DND-41 (cell line): ENCODE measurements around the gene WDR46.

Experiments
- ATAC-seq: fragments of 200-7000 bp; cut with Tn5 transposase; 3 replicates; pipeline ENCODE4 v1.9.1; 2021; ENCODE audit warnings: low read depth; ENCODE audit not compliant: insufficient read depth
- DNase-seq: peaks from one replicate; pipeline ENCODE4 v3.0.0-alpha.2; 2020
- H2AFZ ChIP-seq: 2 replicates; pipeline ENCODE4 v1.6.0; 2012; ENCODE audit warnings: low read depth, low read length
- H3K27ac ChIP-seq: 2 replicates; pipeline ENCODE4 v1.5.1; 2012; ENCODE audit warnings: low read length, inconsistent platforms
- H3K27me3 ChIP-seq: fragments of 200-600 bp; sonication (generic); 2 replicates; pipeline ENCODE4 v1.6.0; 2012; ENCODE audit warnings: low read length, mild to moderate bottlenecking, inconsistent platforms; ENCODE audit not compliant: insufficient read depth, poor library complexity
- H3K36me3 ChIP-seq: 2 replicates; pipeline ENCODE4 v1.5.1; 2012; ENCODE audit warnings: low read length, inconsistent platforms; ENCODE audit not compliant: insufficient read depth
- H3K4me1 ChIP-seq: 2 replicates; pipeline ENCODE4 v1.5.1; 2012; ENCODE audit warnings: mild to moderate bottlenecking, low read length; ENCODE audit not compliant: insufficient read depth
- H3K4me2 ChIP-seq: 2 replicates; pipeline ENCODE4 v1.6.0; 2012; ENCODE audit warnings: mild to moderate bottlenecking, moderate library complexity, low read length, inconsistent platforms; ENCODE audit not compliant: insufficient read depth
- H3K4me3 ChIP-seq, 2 experiments: fragments of 200-600 bp in 1 of 2; shearing (Covaris generic) in 1 of 2; 2 replicates each; pipeline ENCODE4 v1.5.1; 2012 to 2016; ENCODE audit warnings: inconsistent platforms in 2 of 2, low read length in 2 of 2, mild to moderate bottlenecking in 2 of 2, low read depth in 1 of 2, moderate library complexity in 1 of 2
- H3K79me2 ChIP-seq: 2 replicates; pipeline ENCODE4 v1.6.0; 2012; ENCODE audit warnings: low read length, inconsistent platforms; ENCODE audit not compliant: insufficient read depth
- H3K9ac ChIP-seq: 2 replicates; pipeline ENCODE4 v1.6.0; 2012; ENCODE audit warnings: low read depth, mild to moderate bottlenecking, inconsistent platforms, low read length, moderate library complexity
- H3K9me3 ChIP-seq: 2 replicates; pipeline ENCODE4 v1.5.1; 2012; ENCODE audit warnings: low read length, moderate library complexity, mild to moderate bottlenecking, inconsistent platforms; ENCODE audit not compliant: insufficient read depth, severe bottlenecking
- H4K20me1 ChIP-seq: 2 replicates; pipeline ENCODE4 v1.6.0; 2012; ENCODE audit warnings: low read length; ENCODE audit not compliant: insufficient read depth
- CTCF ChIP-seq: IDR thresholded peaks from 2 replicates; pipeline ENCODE4 v1.5.1; 2012; ENCODE audit warnings: borderline replicate concordance, low read length, moderate library complexity, mild to moderate bottlenecking; ENCODE audit not compliant: poor library complexity, severe bottlenecking; ENCODE audit errors: extremely low read depth
- EZH2 ChIP-seq: IDR thresholded peaks from 3 replicates; pipeline ENCODE4 v1.6.1; 2012; ENCODE audit warnings: borderline replicate concordance, low read depth, mild to moderate bottlenecking, moderate library complexity, low read length, inconsistent platforms; ENCODE audit not compliant: severe bottlenecking

Gene WDR46

DNA sequence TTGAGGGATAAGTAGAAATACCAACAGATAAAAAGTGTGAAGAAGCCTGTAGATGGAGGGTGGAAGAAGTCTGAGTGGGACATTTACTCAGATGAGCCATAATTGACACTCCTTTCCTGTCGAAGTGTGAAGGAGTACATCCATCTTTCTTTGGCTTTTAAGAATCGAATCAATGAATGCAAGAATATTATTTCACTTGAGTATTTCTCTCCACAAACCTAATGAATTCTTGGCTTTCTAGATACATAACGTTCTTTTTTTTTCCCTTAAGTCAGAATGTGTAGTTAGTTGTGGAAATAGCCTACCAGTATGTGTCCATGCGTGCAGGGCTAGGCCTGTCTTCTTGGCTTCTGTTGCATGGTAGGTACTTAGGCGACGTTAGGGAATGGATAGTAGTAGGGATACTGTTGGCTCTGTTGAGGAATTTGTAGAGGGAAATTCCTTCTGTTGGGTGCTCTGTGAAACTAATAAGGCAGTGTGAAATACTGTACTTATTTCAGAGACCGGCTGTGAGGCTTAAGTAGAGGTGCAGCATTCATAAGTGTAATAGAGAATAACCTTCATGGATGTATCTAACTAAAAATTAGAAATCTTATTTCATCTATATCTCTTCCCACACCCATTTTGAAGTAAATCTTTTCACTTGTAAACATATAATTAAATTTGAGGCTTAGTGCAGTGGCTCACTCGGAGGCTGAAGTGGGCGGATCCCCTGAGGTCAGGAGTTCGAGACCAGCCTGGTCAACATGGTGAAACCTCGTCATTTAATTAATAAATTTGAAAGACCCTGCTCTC is 15.7 kb downstream of the WDR46 start:
- Histone ChIP-seq H3K4me3 (peak overlapping the region; percentile 53 to 61; a peak in 3 of 4 replicates), H2AFZ (no peak overlapping the region), H3K27me3 (no peaks in the 10 kb centered on the region), H3K79me2 (peaks cover 76% of the 10 kb centered on the region), H4K20me1 (peaks cover 37% of the 10 kb centered on the region), H3K9me3 (no peaks in the 10 kb centered on the region), H3K9ac (peak overlapping the region; percentile 85), H3K27ac (peak overlapping the region; percentile 83), H3K36me3 (peaks cover 72% of the 10 kb centered on the region), H3K4me1 (peaks cover 82% of the 10 kb centered on the region), H3K4me2 (peak overlapping the region; percentile 78)
- no peak for TF ChIP-seq EZH2
- no peak for TF ChIP-seq CTCF
- DNase-seq: no peak
- no peak for ATAC-seq

GRCh38 chr6:33272275-33273128 is 16.5 kb downstream of the WDR46 start:
- peaks cover 77% of the 10 kb centered on the region for H3K79me2 ChIP-seq
- peaks cover 36% of the 10 kb centered on the region for H4K20me1 ChIP-seq
- H3K9me3 ChIP-seq: no peaks in the 10 kb centered on the region
- H3K4me1 ChIP-seq: peaks cover 74% of the 10 kb centered on the region
- peak overlapping the region; percentile 78 for H3K4me2 ChIP-seq
- TF ChIP-seq EZH2 (no peak), CTCF (no peak)
- peak; percentile 9 for ATAC-seq
- H3K9ac ChIP-seq: peak overlapping the region; percentile 85
- H3K27me3 ChIP-seq: no peaks in the 10 kb centered on the region
- peak overlapping the region; percentile 53 to 61 for H3K4me3 ChIP-seq
- peak overlapping the region; percentile 72 for H2AFZ ChIP-seq
- DNase-seq: no peak
- H3K27ac ChIP-seq: peak overlapping the region; percentile 83
- H3K36me3 ChIP-seq: peaks cover 75% of the 10 kb centered on the region

DNA sequence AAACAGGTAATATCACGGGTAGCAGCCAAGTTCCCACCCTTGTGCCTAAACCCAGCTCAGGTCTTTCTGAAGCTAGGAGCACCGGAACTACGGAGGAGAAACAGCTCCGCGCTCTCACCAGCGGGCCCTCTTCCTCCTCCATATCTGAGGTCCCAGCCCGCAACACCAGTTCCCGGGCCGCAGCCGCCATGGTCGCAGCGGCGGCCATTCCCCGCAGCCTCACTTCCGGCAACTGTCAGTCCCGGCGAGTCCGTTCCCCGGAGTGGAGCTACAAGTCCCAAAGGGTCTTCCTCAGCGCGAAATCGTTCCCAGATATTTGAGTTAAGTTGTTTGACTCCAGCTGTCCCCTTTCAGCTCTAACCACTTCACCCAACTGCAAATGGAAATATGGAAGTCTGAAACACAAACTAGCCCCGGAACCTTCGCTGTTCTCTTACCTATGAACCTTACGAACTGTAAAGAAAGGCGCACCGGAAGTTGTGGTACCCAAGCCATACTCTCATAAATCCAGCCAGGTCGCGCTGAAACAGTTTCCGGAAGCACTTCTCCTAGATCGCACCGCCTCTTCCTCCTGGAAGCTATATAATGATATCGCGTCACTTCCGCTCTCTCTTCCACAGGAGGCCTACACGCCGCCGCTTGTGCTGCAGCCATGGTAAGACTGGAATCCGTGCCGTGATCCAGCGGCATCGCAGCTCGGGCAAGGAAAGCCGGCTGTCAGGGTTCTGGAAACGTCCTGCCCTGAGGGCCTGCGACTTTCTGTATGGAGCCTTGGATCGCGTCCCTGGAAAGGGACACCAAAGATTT is 17.4 kb downstream of the WDR46 start, which contains the start of the genes RPS18 and VPS52:
Gene RPS18, plus strand, starts transcription at position 608 of the 807 bp plus-strand sequence. Its CDS starts 45 bp downstream, at position 653.
Gene VPS52, minus strand, starts transcription at position 409 of the 807 bp plus-strand sequence. Its CDS starts 201 bp downstream, at position 208.
- H2AFZ ChIP-seq: peak within 1 kb of the TSS; percentile 82
- peak within 1 kb of the TSS; percentile 97 for H3K27ac ChIP-seq
- no peaks in the 10 kb centered on the region for H3K9me3 ChIP-seq
- TF ChIP-seq CTCF: no peak
- TF ChIP-seq EZH2: no peak
- peak within 1 kb of the TSS; percentile 85 for H3K9ac ChIP-seq
- peaks cover 67% of the 10 kb centered on the region for H3K4me1 ChIP-seq
- H3K79me2 ChIP-seq: peaks cover 75% of the 10 kb centered on the region
- H4K20me1 ChIP-seq: peaks cover 36% of the 10 kb centered on the region
- ATAC-seq (peak; percentile 88), DNase-seq (peak; percentile 96)
- H3K4me2 ChIP-seq: peak within 1 kb of the TSS; percentile 79
- H3K27me3 ChIP-seq: no peaks in the 10 kb centered on the region
- peaks cover 82% of the 10 kb centered on the region for H3K36me3 ChIP-seq
- peak within 1 kb of the TSS; percentile 53 to 61 for H3K4me3 ChIP-seq
